GM21529 (cell line): ENCODE data around the gene UMODL1.

Experiments used
- ATAC-seq: cut with Tn5 transposase; IDR thresholded peaks from one replicate; pipeline ENCODE4 v1.9.1; 2021; ENCODE audit not compliant: unreplicated experiment

The UMODL1 gene

GRCh38 chr21:42189431-42189830 is 118.3 kb downstream of the UMODL1 start:
- no peak for ATAC-seq

- ATAC-seq, result no peak
Observed at GRCh38 chr21:42189860-42190485, 118.9 kb downstream of the UMODL1 start.

GRCh38 chr21:42190486-42190863 is 119.4 kb downstream of the UMODL1 start:
- no peak for ATAC-seq

GRCh38 chr21:42191064-42191463 is 119.9 kb downstream of the UMODL1 start:
- no peak for ATAC-seq

- no peak for ATAC-seq
Observed at GRCh38 chr21:42191696-42192595, 120.8 kb downstream of the UMODL1 start.
